ENCODE data around the gene RXRA.

RXRA gene

DNA sequence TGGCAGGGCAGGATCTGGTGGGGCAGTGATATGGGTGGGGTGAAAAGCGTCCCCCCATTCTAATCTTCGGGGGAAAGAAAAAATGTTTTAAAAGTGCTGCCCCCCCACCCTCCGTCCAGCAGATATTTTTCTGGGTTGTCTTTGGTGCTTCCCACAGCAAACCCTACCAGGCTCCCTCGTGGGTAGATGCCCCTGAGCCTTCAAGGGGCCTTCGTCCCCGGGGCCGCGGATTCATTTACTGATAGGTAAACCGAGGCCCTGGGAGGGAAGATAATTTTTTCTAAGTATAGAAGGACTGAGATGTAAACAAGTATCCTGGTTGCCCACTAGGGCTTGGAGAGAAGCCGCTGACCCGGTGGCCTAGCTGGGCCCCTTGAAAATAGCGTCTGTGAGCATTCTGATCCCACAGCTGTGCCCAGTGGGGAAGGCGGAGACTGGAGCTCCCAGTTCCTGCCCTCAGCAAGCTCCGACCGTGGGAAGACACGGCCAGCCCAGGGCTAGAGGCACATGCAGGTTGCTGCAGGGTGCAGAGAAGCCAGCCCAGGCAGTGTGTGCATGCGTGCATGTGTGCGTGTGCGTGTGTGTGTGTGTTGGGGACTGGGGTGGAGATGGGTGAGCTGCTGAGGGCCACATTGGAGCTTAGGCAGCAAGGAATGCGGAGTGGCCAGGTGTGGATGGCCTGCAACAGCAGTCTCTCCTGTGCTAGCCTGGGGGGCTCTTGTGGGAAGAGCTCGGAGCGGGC lies 6.0 kb upstream of the RXRA start:
- Mint-ChIP-seq H3K4me1 (peaks cover 93% of the 10 kb centered on the region), H3K36me3 (ENCODE audit: low read depth) (no peaks in the 10 kb centered on the region), H3K4me3 (no peak overlapping the region), H3K9me3 (no peaks in the 10 kb centered on the region), H3K27ac (no peak overlapping the region), H3K27me3 (ENCODE audit: low read depth, poor library complexity) (peaks cover 7% of the 10 kb centered on the region)
- no peak for DNase-seq
- TF ChIP-seq, protein P1, sequence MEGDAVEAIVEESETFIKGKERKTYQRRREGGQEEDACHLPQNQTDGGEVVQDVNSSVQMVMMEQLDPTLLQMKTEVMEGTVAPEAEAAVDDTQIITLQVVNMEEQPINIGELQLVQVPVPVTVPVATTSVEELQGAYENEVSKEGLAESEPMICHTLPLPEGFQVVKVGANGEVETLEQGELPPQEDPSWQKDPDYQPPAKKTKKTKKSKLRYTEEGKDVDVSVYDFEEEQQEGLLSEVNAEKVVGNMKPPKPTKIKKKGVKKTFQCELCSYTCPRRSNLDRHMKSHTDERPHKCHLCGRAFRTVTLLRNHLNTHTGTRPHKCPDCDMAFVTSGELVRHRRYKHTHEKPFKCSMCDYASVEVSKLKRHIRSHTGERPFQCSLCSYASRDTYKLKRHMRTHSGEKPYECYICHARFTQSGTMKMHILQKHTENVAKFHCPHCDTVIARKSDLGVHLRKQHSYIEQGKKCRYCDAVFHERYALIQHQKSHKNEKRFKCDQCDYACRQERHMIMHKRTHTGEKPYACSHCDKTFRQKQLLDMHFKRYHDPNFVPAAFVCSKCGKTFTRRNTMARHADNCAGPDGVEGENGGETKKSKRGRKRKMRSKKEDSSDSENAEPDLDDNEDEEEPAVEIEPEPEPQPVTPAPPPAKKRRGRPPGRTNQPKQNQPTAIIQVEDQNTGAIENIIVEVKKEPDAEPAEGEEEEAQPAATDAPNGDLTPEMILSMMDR (IDR thresholded peaks at IDR 0.05): no peak

DNA sequence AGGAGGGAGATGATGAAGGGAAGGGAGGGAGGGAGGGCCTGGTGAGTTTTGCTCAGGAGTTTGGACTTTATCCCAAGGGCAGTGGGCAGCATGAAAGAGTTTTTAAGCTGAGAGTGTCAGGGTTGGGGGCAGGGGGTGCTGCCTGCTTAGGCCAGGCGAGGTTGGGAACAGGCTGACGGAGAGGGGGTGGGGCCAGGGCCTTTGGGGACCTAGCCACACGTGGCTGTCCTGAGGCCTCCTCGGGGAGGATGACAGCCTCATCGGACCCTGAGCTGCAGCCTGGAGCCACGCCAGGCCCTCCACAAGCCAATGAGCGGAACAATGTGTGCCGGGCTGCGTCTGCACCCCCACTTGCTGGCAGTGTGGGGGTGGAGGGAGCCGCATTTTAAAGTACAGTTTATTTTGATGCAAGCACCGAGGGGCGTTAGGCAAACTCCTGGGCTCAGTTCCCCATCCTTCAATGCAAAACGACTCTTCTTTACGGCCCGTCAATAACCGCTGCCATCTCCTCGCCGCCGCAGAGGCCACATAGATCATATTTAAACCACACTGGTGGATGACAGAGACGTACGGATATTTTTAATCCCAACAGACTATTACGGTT lies 5.3 kb upstream of the RXRA start:
- Mint-ChIP-seq H3K4me3 (no peak overlapping the region), H3K9me3 (no peaks in the 10 kb centered on the region)

DNA sequence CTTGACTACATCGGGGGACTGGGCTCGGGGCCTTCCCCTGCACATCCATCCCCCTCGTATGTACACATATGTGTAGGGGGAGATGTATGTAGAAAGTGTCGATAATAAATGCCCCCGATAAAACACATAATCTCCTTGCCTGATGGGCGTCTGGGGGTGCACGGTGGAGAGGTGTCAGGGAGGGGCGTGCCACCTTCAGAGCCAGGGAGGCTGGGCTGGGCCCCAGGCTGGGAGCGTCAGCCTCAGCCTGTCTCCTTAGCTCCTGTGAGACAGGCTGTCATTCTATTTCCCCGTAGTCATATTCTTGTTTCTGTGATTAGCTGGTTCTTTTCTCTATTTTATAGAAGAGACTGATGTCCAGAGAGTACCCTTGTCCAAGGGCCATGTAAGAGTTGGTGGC lies 4.7 kb upstream of the RXRA start:
- Mint-ChIP-seq H3K36me3 (ENCODE audit: low read depth) (no peaks in the 10 kb centered on the region), H3K9me3 (no peaks in the 10 kb centered on the region), H3K4me3 (no peak overlapping the region), H3K4me1 (peaks cover 81% of the 10 kb centered on the region), H3K27ac (no peak overlapping the region), H3K27me3 (ENCODE audit: low read depth, poor library complexity) (peaks cover 7% of the 10 kb centered on the region)
- DNase-seq: no peak
- TF ChIP-seq, protein P1 (IDR thresholded peaks at IDR 0.05): no peak

More for the DNA sequence above, 5.3 kb upstream of the RXRA start:
- Mint-ChIP-seq H3K36me3 (ENCODE audit: low read depth) (no peaks in the 10 kb centered on the region), H3K27me3 (ENCODE audit: low read depth, poor library complexity) (peaks cover 7% of the 10 kb centered on the region), H3K4me1 (peaks cover 87% of the 10 kb centered on the region), H3K27ac (no peak overlapping the region)
- TF ChIP-seq, protein P1 (IDR thresholded peaks at IDR 0.05): no peak
- no peak for DNase-seq

DNA sequence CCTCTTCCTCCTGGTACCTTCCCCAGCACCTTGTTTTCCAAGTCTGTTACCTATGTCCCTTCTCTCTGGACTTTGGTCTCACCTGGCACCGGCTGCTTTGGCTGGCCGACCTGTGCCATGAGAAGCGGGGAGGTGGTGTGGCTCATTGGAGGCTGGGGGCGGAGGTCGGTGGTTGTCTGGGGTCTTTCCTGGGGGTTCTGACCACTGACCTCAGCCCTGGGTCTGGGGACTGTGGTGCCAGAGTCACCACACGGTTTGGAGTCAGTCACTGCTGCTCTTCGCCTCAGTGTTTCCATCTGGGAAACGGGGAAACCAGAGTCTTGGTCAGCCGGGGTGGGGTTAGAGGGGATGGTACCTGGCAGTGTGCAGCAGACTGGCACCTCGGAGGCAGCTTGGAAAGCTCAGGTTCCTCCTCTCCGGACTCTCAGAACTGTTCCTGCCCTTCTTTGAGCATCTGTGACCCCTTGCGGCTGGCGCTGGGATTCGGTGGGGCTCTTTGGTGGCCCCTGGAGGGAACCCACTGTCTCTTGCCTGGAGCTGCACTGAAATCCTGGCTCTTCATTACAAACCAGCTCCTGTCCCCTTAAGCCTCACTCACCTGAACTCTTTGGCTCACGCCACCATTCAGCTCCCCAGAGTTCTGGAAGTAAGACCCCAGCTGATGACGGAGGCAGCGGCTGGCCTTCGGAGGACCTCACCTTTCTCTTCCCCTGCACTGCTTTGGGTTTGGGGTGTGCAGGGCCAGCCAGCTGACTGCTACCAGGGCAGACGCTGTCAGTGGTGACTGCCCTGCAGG lies 4.1 kb upstream of the RXRA start:
- H3K27ac Mint-ChIP-seq: no peak overlapping the region

DNA sequence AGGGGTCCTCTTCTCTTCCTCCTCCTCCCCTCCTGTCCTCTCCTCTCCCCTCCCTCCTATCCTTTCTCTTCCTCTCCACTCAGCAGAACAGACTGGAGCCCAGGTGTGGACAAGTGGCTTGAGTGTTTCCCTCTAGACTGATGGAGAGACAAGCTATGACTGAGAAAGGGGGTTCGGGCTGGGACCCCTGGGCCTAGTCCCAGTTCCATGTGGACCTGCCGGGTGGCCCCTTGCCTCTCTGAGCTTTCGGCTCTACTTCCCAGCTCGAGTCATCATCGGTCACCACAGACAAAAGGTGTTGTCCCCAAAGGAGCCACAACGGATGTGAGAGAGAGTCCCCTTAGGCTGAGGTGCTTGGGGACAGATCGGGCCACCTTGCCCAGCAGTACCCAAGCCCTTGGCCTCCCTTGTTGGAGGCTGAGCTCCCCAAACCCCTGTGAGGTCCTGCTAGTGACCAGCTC lies 3.4 kb upstream of the RXRA start:
- Mint-ChIP-seq H3K27me3 (ENCODE audit: low read depth, poor library complexity) (peaks cover 7% of the 10 kb centered on the region), H3K9me3 (no peaks in the 10 kb centered on the region), H3K4me1 (peaks cover 76% of the 10 kb centered on the region), H3K36me3 (ENCODE audit: low read depth) (no peaks in the 10 kb centered on the region), H3K27ac (no peak overlapping the region), H3K4me3 (no peak overlapping the region)
- TF ChIP-seq, protein P1 (IDR thresholded peaks at IDR 0.05): no peak
- DNase-seq: no peak

More for the DNA sequence above, 4.1 kb upstream of the RXRA start:
- no peak overlapping the region for H3K4me3 Mint-ChIP-seq
- H3K4me1 Mint-ChIP-seq: peaks cover 76% of the 10 kb centered on the region
- DNase-seq: no peak
- H3K9me3 Mint-ChIP-seq: no peaks in the 10 kb centered on the region
- TF ChIP-seq, protein P1 (IDR thresholded peaks at IDR 0.05): no peak
- peaks cover 7% of the 10 kb centered on the region for H3K27me3 Mint-ChIP-seq (ENCODE audit: low read depth, poor library complexity)
- no peaks in the 10 kb centered on the region for H3K36me3 Mint-ChIP-seq (ENCODE audit: low read depth)

All from nephron progenitor cell (in vitro differentiated cells).